GM21515 (cell line): ENCODE data around the gene EXOC4.
"Not testable (repeated sequence)": the region's sequence is repeated elsewhere in the genome, so short reads cannot be mapped to it uniquely, and the experiment has no call there.

Experiments
- ATAC-seq: cut with Tn5 transposase; IDR thresholded peaks from one replicate; pipeline ENCODE4 v1.9.1; 2021; ENCODE audit not compliant: unreplicated experiment

The EXOC4 gene

DNA sequence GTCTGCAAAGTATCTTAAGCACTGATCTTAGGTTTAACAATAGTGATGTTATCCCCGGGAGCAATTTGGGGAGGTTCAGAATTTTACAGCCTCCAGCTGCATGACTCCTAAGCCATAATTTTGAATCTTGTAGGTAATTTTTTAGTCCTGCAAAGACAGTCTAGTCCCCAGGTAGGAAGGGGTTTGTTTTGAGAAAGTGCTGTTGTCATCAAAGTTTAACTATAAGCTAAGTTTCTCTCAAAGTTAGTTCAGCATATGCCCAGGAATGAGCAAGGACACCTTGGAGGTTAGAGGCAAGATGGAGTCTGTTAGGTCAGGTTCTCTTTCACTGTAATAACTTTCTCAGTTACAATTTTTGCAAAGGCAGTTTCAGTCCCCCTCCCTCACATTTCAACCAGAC, 795.3 kb downstream of the EXOC4 start:
- no peak for ATAC-seq

DNA sequence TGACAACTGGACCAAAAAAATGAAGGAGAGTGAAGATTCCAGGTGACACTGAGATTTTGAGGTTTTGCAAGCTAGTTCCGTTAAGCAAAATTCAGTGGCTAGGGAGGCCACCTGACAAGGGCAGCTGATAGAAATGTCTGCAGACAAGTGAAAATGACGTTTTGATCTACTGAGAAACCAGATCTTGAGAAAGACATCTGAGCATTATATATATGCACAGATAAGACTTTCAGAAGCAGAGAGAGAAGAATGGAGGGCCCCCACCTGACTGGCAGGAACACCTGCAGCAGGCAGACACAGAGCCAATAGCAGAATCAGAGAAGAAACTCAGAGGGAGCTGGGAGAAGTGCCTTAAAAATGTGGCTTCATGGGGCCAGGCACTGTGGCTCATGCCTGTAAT, 798.1 kb downstream of the EXOC4 start:
- no peak for ATAC-seq

DNA sequence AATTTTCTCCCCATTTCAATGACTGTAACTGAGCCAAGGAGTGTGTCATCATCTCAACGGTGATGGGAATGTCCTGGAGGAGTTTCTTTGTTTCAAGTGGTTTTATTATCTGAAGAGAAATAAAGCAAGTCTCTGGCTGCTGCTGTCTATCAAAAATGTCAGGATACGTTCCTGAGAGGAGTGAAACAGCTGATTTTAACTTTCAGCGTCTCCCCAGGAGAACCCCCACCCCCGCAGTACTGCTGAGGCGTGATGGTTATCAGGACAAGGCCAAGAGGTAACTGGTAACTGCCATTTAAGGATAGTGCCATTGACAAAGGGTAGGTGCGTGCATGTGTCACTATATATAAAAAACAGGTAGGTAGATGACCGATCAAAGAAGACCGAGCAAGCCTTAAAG, 803.9 kb downstream of the EXOC4 start:
- ATAC-seq = no peak

DNA sequence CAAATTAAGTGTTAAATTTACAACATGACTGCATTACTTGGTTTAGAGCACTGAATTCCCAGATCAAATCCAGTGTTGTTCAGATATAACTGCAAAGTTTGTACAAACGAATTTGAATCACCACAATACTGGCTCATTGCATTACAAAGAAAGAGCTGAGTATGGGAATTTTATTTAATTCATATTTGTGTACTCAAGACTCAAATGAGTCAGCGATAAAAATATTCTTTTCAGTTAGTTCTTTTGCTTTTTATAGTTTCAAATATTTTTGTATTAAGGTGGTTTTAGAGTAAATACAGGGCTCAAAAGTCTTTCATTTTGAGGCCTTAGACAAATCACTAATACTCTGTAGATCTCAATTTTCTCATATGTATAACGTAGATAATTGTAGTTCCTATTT, 805.6 kb downstream of the EXOC4 start:
- no peak for ATAC-seq

- ATAC-seq = no peak
These were observed 806.1 kb downstream of the EXOC4 start for GRCh38 chr7:134058980-134059379.

- no peak for ATAC-seq
These were observed 807.0 kb downstream of the EXOC4 start for GRCh38 chr7:134059921-134060320.

DNA sequence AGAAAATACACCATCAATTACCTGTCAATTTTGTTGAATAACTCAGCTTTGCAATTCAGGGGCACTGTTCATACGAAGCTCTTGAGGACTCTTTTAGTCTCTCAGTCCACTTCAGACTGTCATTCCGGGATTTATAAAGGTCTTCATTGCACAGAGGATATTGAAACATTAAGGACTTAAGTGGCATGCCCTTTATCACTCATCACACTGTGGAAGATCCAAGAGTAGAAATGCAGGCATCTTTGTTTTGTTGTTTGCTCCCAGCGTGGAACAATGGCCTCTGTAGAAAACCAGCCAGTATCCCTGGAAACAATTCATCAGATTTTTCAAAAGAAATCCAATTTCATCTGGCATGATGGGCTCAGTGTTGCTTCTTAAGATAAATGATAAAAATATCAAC, 808.0 kb downstream of the EXOC4 start:
- no peak for ATAC-seq

GRCh38 chr7:134062460-134062859, 809.6 kb downstream of the EXOC4 start:
- no peak for ATAC-seq

- ATAC-seq = no peak
These were observed 812.5 kb downstream of the EXOC4 start for GRCh38 chr7:134065415-134065814.

DNA sequence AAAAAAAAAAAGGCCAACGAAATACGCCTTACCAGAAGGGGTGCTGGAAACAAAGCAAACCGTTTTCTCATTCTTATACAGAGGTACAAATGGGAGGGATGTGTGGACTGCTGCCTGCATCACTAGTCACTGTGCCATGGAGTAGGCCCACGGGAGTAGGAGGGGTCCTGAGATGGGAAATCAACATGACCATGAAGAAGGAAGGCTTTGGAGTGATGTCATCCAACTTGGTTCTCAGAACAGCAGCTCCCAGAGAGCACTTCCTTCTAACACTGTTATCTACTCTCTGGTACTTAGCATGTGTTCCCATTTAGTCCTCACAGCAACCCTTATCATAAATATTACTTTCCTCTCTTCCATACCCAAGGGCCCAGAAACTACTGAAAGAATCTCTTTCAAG, 814.3 kb downstream of the EXOC4 start:
- no peak for ATAC-seq

DNA sequence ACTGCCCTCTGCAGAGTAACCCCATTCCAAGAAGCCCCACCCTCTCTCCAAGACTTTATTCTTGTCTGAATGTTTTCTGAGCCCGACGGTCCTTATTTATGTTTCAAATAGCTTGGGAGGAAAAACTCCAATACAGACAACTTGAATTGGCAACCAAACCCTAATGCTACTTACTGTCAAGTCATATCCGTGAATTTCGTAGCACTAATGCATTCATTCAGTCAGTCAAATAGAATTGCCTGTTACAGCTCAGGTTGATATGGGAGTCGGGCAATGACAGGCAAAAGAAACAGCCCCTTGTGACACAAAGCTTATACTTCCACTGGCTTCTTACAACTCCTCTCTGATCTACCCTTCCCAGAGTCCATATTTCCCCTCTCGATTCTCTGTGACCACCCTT, 815.8 kb downstream of the EXOC4 start:
- no peak for ATAC-seq

DNA sequence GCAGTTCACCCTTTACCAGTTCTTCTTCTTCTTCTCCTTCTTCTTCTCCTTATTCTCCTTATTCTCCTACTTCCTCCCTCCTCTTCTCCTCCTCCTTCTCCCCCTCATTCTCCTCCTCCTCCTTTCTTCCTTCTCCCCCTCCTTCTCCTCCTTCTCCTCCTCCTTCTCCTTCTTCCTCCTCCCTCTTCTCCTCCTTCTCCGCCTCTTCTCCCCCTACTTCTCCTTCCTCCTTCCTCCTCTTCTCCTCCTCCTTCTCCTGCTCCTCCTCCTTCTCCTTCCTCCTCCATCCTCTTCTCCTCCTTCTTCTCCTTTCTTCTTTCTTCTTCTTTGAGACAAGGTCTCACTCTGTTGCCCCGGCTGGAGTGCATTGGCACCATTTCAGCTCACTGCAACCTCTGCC, 816.3 kb downstream of the EXOC4 start:
- ATAC-seq = no peak

GRCh38 chr7:134070673-134071072, 817.8 kb downstream of the EXOC4 start:
- no peak for ATAC-seq

DNA sequence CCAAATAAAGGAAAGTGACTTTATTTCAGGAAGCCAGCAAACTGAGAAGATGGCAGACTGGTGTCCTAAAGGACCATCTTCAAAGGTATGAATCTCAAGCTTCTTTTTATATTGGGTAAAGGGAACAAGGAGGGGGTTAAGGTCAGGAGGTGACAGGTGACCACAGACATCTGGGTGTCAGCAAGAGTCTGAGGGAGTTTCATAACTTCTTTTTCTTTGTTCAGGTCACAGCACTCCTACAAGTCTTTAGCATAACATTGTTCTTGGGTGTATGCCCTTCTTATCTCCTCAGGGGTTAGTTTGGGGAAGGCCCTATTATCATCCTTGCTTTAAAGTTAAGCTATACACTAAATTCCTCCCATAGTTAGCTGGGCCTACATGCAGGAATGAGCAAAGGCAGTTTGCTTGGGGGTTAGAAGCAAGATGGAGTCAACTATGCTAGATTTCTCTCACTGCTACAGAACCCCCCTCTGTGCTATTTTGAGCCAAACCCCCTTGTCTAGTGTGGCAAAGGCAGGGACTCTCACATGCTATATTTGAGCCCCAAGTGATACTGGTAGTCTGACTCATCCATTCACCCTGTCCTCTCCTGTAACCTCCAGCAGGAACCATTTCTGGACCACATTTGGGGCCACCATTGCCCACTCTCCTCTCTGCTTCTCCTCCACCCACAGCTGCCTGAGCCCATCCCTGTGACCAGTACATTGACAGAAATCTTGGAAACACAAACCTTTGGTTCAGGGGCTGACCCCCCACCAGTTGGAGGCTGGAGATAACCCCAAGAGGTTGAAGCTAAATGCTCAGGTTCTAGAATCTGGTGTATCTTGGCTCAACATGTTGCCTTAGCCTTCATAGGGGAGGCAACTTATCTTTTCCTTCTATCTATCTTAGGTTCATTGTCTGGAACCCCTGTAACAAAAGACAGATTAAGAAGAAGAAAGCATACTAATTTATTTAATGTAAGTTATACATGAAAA, 818.8 kb downstream of the EXOC4 start:
- peak; percentile 74 for ATAC-seq

- no peak for ATAC-seq
These were observed 820.4 kb downstream of the EXOC4 start for GRCh38 chr7:134073276-134073675.

DNA sequence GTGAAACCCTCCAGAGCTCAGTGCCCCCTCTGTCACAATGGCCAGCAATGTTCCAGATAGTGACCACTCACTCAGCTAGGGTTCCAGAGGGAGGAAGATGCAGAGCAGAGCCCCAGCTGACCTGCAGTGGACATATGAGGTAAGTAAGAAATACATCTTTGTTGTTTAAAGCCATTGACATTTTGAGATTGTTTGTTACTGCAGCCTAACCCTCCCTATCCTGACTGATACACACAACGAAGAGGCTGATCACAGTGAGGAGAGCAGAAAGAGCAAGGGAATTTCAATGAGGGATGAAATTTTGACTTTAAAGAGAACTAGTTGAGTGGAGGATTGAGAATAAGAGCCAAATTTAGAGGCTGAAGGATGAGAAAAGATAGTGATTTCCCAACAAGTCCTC, 822.9 kb downstream of the EXOC4 start:
- no peak for ATAC-seq

- ATAC-seq = not testable (repeated sequence)
These were observed 824.7 kb downstream of the EXOC4 start for GRCh38 chr7:134077560-134077959.

DNA sequence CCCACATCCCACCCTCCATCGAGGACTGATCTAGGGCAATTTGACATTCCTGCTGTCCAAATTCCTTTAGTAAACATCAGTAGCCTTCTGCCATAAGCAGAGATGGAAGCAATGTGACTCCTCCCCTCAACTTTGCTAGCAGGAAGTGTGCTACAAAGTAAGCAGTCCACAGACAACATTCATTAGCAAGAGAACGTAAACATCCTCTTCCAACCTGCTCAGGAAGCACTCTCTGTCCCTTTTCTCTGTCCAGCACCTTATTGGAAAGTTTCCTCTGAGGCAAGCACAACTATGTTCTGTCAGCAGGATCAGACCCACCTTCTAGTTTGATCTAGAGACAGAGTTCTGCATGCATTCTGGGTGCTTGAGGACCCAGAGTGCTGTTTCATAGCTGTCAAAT, 826.1 kb downstream of the EXOC4 start:
- no peak for ATAC-seq

DNA sequence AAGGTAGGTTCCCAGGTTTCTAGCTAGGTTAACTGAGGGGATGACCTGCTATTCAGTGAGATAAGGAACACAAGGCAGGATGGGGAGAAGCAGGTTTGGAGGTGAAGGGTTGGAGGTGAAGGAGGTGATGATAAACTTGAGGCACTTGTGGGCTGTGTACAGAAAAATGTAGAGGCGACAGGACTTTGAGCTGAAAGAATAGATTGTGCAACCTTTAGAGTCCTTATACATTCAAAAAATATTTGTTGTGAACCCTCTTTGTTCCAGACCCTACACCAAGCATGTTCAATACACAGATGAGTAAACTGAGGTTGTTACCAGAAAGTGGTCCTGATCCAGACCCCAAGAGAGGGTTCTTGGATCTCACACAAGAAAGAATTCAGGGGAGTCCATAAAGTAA, 828.8 kb downstream of the EXOC4 start:
- ATAC-seq = no peak

GRCh38 chr7:134083766-134084487, 831.0 kb downstream of the EXOC4 start:
- ATAC-seq = no peak

- peak; percentile 67 for ATAC-seq
These were observed 831.7 kb downstream of the EXOC4 start for GRCh38 chr7:134084488-134085144.

DNA sequence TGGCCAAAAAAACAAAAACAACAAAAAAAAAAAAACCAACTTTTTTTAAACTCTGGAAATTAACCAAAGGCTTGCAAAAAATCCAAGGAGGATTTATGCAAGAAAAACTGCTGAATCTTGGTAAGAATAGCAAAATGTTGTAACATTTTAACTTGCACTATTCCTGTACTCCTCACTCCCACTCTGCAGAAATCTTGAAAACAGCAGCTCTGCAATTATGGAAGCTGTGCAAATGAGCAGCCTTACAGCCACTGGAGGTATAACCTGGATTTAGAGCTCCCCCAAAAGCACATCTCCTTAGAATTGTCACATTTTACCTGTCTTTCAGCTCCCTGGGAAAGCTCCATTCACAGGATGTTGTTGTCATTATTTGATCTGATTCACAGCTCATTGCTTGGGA, 832.4 kb downstream of the EXOC4 start:
- ATAC-seq = no peak
